HL-60/S4 (cell line): ENCODE measurements around the gene TLE4.
"Not testable (repeated sequence)": the region's sequence is repeated elsewhere in the genome, so short reads cannot be mapped to it uniquely, and the experiment has no call there.

Source experiments
- in situ Hi-C: fragments of 300-500 bp; cut with MboI; formaldehyde crosslinking; loops from 2 replicates; pipeline ENCODE4 v1.14.3; 2022; ENCODE audit warnings: low sequenced_read_pairs

The TLE4 gene

DNA sequence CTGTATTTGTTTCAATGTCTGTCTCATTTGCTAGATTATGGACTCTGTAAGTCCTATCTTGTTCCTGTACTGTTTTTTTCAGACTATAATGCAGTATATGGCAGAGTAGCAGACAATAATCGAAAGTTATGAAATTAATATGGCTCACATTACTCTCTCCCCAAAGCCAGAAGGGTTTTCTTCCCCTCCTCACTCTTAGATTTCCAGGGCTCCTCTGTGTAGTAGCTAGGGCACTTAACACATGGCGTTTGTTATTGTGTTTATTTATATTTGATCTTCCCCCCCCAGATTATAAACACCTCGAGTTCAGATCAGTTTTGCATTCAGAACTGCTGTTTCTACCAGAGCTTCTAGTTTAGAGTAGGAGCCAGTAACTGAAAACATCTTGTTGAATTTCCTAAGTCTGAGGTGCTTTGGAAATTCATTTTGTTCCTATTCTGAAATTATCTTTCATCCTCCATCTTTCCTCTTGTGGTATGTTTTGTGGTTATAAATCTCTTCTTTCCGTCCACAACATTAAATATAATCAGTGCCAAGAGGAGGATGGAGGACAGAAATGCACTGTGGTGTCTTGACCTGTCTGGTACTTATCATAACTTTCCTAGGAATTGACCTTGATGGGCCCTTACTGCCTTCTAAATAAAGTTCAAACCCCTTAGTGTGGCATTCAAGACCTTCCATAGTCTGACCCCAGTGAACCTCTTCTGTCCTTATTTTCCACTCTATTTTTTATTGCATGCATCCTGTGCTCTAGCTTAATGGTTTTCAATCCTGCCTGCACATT, 27.0 kb downstream of the TLE4 start:
- in situ Hi-C loops = no loop called here

DNA sequence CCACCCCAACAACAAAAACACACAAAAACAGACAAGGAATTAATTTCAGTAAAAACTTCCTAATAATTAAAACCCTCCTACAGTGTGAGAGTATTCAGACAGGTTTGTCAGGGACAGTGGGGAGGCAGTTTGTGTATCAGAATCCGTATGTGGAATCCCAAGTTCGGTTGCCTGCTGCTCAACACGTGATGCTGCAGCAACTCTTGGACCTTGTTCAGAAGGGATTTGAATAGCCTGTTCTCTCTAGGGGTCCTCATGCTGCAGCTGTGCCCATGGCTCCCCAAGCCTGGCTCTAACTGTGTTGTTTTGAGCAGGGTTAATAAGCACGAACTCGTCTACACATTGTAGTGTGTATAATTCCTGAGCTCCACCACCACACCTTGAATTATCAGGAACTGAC, 28.7 kb downstream of the TLE4 start:
- in situ Hi-C loops = no loop called here

DNA sequence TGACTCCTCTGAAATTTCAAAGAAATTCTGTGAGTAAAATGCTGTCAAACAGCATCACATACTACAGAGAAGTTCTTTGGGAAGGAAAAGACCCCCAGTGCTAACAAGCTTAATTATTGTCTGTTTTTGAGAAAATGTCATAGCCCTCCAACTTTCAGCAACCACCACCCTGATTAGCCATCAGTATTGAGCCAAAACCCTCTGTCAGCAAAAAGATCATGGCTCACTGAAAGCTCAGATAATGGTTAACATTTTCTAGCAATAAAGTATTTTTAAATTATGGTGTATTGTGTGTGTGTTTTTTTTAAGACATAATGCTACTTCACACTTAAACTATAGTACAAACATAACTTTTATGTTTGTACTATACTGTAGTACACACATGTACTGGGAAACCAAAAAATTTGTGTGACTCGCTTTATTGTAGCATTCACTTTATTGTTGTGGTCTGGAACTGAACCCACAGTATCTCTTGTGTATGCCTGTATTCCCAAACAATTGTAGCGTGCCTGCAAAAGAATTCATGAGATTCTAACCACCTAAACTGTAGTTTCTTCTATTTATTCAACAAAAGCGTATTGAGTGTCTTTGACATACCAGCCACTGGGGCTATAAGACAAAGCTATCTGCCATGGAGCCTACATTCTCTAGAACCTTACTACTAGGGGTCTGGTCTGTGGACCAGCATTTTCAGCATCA, 31.6 kb downstream of the TLE4 start:
- in situ Hi-C loops = no loop called here

DNA sequence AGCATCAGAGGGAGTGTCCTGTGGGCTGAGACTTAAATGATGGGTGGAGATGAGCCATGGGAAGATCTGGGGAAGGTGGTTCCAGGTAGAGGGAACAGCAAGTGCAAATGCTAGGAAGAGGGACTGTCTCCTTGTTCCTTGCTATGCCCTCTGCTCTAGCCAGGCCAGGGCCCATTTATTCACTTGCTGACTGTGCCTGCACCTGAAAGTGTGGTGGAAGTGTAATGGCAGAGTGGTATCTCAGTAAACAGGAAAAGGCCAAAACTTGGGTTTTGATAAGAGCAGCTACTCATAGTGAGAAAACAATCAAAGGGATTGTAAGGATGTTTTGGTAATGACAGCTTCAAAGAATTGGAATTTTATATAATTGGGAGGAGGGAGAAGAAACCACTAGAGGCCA, 32.4 kb downstream of the TLE4 start:
- in situ Hi-C loops = no loop called here

DNA sequence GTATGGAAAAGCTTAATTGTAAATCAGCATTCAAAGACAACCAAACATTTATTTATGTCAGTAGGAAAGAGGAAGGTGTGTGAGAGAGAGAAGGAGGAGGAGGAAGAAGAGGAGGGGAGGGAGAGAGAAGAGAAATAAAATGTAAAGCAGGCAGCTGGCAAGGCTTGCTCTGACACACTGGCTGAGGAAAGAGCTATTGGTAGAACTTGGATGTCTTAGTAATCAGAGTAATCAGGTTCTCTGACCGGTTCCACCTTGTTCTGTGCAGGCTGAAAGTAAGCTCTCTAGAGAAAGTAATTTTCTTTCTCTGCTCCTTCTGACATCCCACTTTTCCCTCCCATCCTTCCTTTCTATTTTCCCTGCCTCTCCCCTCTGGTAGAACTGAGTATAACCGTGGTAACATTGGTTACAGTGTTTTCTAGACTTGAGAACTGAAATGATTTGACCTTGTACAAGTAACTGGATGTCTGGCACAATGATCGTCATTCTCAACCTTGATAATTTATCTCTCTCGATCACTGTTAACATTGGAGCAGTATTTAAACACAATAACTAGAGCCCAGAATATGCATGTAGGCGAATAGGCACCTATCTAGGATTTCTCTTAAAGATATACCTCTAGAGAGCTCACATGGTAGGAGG, 33.3 kb downstream of the TLE4 start:
- in situ Hi-C loops = no loop called here

DNA sequence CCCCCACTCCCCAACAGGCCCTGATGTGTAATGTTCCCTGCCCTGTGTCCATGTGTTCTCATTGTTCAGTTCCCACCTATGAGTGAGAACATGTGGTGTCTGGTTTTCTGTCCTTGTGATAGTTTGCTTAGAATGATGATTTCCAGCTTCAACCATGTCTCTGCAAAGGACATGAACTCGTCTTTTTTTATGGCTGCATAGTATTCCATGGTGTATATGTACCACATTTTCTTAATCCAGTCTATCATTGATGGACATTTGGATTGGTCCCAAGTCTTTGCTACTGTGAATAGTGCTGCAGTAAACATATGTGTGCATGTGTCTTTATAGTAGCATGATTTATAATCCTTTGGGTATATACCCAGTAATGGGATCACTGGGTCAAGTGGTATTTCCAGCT, 34.8 kb downstream of the TLE4 start:
- in situ Hi-C loops = not testable (repeated sequence)

DNA sequence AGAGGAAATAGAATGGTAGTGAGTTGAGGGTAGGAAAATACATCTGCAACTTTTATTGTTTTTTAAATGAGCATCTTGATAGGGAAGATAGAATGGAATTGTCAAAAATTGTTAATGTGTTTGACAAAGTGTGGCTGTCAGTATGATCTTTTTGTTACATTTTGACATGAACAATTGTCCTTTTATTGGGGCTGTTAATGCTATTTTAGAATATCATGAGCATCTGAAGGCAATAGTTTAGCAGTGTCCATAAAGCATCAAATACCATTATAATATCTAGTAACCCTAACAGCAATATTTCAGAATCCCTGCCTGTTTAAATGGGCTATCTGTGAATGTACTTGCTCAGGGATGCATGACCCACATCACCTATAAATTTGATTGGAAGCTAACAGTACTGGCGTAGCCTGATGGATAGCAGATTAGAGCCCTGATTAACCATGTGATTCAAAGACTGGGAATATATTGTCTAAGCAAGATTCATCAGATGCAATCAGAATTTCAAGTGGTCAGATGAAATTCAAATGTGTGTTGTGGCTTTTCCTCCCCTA, 37.8 kb downstream of the TLE4 start:
- in situ Hi-C loops = no loop called here

DNA sequence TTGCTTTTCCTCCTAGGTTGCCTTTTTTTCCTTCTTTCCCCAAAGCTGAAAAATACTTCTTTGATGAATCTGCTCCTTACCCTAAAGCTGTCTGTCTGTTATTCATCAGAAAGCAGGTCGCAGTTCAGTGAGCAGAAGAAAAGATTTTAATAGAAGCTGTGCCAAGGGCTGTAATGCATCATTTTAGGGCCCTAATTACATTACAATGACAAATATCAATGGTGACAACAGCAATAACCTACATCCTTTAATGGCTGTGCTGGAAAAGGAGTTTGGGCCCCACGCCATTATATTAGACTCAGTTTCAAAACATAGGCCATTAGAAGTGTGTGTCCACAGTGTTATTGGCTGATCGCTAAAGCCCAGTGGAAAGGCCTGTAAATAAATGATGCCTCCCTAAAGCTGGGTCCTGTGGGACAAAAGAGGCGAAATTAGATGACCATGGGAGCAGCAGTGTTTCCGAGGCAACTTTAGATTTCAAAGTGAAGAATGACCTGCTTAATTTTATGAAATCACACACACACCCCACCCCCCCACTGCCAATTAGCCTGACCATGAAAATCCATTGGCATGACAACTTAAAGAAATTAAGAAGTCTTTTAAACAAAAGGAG, 38.4 kb downstream of the TLE4 start:
- in situ Hi-C loops = no loop called here

DNA sequence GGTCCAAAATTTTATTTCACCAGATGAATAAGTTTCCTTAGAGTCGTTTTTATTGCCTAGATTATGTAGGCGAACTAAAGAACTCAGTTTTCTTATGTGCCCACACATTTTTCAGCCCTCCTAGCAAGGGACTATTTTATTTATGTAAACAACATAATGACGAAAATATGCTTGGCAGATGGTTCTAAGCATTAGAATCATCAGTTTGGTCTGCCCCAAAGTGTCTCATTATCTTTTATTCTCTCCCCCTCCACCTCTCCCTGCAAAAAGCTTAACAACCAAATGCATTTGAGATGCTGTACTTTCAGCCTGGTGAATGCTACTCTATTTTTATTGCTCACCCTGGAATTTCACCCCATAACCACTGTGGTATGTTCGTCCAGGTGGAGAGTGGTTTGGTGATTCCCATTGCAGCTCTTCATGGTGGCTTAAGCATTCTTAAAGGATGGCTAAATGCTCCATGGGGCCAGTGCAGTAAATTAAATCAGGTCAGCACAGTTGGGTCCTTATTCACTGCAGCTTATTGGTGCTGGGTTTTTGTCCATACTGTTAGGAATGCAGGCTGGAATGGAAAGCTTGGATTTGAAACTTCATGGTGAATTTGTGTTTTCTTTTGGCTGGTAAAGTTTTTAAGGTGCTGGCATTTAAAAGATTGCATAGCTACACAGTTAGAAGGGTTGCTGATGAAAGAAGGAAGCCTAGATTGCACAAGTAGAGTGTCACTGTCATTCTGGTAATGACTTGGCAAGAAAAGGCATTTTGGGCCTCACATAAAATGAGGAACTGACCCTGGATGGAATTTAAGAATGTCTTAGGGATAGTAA, 39.2 kb downstream of the TLE4 start:
- in situ Hi-C loops = no loop called here

DNA sequence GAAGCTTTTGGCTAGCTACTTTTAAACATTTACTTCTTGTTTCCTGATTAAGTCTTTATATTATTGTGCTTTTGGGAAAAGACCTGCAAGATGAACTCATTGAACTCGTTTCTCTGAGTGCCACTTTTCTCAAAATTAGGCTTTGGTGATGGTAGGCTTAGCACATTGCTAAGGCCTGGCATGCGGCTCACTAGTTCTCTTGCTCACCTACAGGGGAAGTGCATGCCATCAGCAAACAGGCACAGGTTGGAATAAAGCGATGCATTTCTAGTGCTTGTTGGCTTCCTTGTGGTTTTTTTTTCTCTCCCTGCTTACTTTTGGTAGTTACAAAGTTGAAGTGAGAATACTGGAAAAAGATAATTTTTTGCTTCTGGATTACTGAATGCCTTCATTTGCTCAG, 41.4 kb downstream of the TLE4 start:
- in situ Hi-C loops = no loop called here

DNA sequence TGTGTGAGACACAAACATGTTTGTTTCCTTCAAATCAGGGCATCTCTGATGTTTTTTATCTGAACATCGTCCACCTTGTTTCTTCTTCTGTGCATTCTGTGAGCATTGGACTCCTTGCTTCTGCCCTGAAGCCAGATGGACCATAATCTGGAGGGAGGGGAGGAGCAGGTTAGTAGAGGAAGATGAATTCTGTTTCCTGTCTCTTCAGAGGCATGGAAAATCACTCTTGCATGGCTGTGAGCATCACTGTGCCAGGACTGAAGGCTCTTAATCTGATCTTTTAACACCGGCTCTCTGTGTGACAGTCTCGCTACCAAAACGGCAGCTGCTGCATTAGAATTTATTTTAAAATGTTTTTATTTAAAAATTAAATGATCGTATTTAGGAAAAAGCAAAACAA, 43.3 kb downstream of the TLE4 start:
- in situ Hi-C loops = no loop called here

DNA sequence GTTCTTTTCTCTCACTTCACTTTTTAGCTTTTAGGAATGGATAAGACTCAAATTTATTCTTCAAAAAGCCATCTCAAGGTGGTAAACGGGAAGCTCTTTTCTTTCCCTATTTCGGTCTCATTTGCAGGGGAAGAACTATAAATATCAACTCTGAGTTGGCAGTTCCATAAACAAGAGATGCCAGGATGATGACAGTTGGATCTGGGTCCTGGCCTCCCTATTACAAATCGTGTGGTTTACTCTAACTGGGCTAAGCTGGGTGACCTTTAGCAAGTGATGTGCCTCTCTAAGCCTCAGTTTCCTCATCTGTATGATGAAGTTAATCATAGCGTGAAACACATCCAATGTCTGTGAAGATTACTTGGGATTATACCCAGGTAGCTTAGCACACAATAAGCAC, 44.2 kb downstream of the TLE4 start:
- in situ Hi-C loops = no loop called here

DNA sequence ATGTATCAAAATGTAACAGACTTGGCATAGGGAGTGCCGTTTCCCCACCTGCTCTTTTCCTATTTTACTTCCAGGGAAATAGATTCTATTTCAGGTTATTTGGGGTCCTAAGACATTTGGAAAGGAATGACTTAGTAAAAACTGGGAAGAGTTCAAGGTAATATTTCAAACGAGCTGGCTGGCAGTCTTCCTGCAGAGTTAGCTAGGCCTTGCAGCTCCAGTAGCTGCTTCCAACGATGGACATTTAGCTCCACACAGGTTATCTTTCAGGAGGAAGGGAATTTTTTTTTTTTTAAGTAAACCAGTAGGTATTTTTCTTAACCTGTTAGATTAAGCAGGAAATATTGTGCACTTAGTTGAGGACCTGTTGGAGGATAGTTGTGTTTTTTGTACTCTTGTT, 45.2 kb downstream of the TLE4 start:
- in situ Hi-C loops = no loop called here

DNA sequence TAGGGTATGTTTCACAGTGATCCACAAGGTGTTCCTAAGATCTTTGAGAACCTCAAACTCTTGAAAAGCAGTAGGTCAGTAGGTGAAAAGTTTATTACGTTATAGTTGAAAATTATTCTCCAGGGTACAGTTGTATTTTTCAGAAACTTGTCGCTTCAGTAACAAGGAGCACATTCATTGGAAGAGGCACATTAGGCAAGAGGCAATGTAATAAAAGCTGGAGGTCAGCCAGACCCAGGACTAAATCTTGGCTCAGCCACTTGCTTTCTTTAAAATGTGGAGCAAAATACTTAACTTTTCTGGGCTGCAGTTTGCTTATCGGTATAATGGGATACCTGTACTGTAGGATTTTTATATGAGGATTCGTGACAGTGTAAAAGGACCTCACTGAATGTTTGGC, 45.6 kb downstream of the TLE4 start:
- in situ Hi-C loops = no loop called here

DNA sequence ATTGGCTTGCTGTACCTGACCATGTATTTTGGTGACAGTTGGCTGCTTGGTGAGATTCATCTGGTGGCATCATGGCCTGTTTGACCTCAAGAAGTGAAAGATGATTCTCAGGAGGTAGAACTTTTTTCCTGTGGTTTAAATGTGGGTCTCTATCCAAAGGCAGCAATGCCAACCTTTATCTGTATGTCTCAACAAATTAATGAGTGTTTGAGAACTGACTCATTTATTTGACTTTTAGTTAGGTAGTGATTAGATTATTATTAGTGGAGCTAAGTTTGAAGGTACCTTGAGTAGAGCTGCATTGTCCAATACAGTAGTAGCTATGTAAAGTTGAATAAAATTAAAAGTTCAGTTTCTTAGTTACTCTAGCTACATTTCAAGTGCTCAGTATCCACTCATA, 48.2 kb downstream of the TLE4 start:
- in situ Hi-C loops = no loop called here

DNA sequence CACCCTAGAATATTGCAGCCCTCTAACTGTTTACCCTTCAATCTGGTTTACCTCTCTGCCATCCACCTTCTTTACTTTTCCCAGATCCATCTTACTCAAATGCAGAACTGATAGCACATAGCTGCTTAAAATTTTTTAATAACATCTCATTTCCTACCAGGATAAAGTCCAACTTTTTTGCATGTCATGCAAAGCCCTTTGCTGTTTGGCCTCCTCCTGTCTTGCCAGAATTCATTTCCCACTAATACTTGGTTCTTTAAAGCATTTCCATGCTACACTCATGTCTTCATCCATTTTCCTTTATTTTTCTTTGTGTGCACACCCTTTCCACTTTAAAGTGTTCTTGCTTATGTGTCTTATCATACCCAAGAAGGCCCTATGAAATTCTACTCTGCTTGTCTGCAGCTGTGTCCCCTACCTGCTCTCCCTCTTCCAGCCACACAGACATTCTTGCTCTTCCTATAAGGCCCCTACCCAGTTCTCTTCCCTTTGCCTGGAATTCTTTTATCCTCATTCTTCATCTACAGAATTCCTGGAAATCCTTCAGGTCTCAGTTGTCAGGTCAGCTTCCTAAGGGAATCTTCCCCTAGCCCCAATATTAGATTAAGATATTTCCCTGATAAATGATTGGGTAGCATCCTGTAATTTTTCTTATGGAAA, 50.3 kb downstream of the TLE4 start:
- in situ Hi-C loops = no loop called here

DNA sequence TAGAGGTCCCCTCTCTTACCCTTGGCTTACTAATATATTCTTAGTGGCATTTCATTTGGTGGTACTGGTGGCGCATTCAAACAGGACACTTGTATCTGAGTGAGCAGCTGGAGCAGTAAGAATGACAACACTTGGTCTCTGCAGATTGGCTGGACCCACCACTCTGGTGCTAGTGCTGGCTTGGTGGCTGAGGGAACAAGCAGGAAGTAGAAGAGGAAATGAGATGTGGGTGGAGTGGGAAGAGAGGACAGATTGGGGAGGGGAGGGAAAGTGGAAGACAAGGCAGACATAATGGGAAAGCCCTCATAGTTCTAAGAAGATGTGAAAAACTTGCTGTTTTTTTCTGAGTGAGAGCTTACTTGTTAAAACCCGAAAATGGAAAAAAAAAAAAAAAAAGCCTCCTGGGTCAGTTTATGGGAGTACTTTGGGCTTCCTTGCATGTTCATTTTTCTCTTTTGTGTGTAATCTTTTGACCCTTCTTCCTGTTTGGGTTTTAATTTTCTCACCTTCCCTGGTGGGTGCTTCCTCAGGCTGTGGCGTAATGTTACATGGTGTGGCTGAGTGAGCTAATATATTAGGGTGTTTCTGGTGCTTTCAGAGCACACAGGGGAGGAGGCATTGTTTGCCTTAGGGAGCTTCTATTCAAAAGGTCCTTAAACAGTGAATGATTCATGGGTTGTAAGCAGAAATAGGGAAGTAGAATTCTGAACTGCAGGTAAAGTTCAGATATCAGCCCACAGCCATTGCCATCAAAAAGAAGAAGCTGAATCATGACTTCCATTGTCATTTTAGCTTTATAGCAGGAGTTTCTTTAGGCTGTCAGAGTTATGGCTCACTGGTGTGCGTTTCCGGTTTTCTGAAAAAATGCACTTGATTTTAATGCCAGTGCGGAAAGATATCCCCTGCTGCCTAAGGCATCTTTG, 52.3 kb downstream of the TLE4 start:
- in situ Hi-C loops = no loop called here

DNA sequence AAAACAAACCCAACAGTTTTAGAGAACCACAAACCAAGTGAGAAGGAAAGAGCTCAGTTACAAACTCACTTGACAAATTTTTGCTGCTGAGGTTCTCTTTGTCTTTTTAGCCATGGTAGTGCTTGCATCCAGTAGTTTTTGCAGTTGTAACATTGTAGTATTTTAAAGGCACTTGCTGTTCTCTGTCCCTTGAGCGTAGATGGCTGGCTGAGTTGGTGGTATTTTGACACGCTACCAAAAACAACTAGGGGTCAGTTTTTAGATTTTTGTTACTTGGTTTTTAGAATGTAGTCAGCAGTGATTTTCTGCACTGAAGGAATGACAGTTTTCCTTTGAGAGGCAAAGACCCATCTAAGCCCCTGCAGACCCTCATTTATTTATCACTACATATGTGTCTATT, 58.0 kb downstream of the TLE4 start:
- in situ Hi-C loops = no loop called here
